CD4-positive, alpha-beta T cell (primary cell): ENCODE measurements around the gene C16orf96. TPM values are rescaled to one million over a fixed set of nuclear protein-coding genes. Genes with fewer than 3 reads are reported as not detected.

ENCODE experiments used
- ATAC-seq: fragments of 200-7000 bp; cut with Tn5 transposase; one replicate; pipeline ENCODE4 v1.10.0; 2022; ENCODE audit warnings: mild to moderate bottlenecking; ENCODE audit not compliant: poor library complexity
- CTCF ChIA-PET: fragments of 350-600 bp; sonication (Branson Sonifier 250); formaldehyde crosslinking; loops from one replicate; lab custom pipeline; 2021; ENCODE audit warnings: antibody characterized with exemption, inconsistent platforms; lab: Charles Lee
- POLR2A ChIA-PET: fragments of 350-600 bp; sonication (Branson Sonifier 250); formaldehyde crosslinking; loops from one replicate; lab custom pipeline; 2021; ENCODE audit warnings: antibody characterized with exemption, inconsistent platforms; lab: Charles Lee
- DNase-seq, 14 experiments: peaks; one replicate each; pipeline ENCODE4 v3.0.0-alpha.2; 2013 to 2020; ENCODE audit warnings: mixed read lengths in 2 of 14
- H3K27ac ChIP-seq, 2 donors: one replicate each; pipeline versions ENCODE4 v1.5.1 to v1.7.0; 2013; ENCODE audit warnings: low read length in 2 of 2, low read depth in 1 of 2, mild to moderate bottlenecking in 1 of 2
- H3K27me3 ChIP-seq, 2 experiments: 1 replicate in 1 of 2; 2 replicates in 1 of 2; pipeline versions ENCODE4 v1.6.1 to v1.7.0; 2013; ENCODE audit warnings: low read length in 2 of 2, control low read depth in 1 of 2, mild to moderate bottlenecking in 1 of 2, moderate library complexity in 1 of 2; ENCODE audit not compliant: insufficient read depth in 2 of 2, control insufficient read depth in 1 of 2
- H3K36me3 ChIP-seq: one replicate; pipeline ENCODE4 v1.6.1; 2013; ENCODE audit warnings: low read length, control low read depth; ENCODE audit not compliant: insufficient read depth
- H3K4me1 ChIP-seq: one replicate; pipeline ENCODE4 v1.6.1; 2013; ENCODE audit warnings: low read length, control low read depth; ENCODE audit not compliant: insufficient read depth
- H3K4me3 ChIP-seq: one replicate; pipeline ENCODE4 v1.5.1; 2013; ENCODE audit warnings: mild to moderate bottlenecking, low read length, moderate library complexity
- H3K9me3 ChIP-seq, 2 experiments: 1 replicate in 1 of 2; 2 replicates in 1 of 2; pipeline versions ENCODE4 v1.6.1 to v1.7.0; 2013; ENCODE audit warnings: low read length in 2 of 2, mild to moderate bottlenecking in 2 of 2, control low read depth in 1 of 2, moderate library complexity in 1 of 2; ENCODE audit not compliant: control insufficient read depth in 1 of 2, insufficient read depth in 1 of 2
- H3K27ac Mint-ChIP-seq: one replicate; pipeline ENCODE4 v1.8.0; 2020; ENCODE audit warnings: mixed read lengths
- H3K27me3 Mint-ChIP-seq: one replicate; pipeline ENCODE4 v1.8.0; 2021; ENCODE audit warnings: mixed read lengths
- H3K36me3 Mint-ChIP-seq: one replicate; pipeline ENCODE4 v1.8.0; 2021; ENCODE audit warnings: low read depth, mixed read lengths
- H3K4me1 Mint-ChIP-seq: one replicate; pipeline ENCODE4 v1.8.0; 2021; ENCODE audit warnings: low read depth, mixed read lengths
- H3K4me3 Mint-ChIP-seq: one replicate; pipeline ENCODE4 v1.8.0; 2020; ENCODE audit warnings: mild to moderate bottlenecking, mixed read lengths
- H3K9me3 Mint-ChIP-seq: one replicate; pipeline ENCODE4 v1.8.0; 2020; ENCODE audit warnings: mixed read lengths
- CTCF ChIP-seq: fragments of 200-600 bp; IDR thresholded peaks from one replicate; pipeline ENCODE4 v1.8.0; 2022; ENCODE audit warnings: antibody characterized with exemption, mild to moderate bottlenecking
- intact Hi-C, 2 experiments: fragments of 100-400 bp; cut with DNase I in 1 of 2; cut with micrococcal nuclease in 1 of 2; formaldehyde crosslinking; loops; one replicate each; pipeline versions ENCODE4 v1.15.1 to v1.9.0; 2023 to 2025; cut with DNase I, micrococcal nuclease
- total RNA-seq, 174 experiments: library from RNA in 2 of 174; stranded (reverse) in 2 of 174; gene quantifications; one replicate each; pipeline ENCODE4 v1.2.3 and lab custom pipeline; 2021 to 2026

Gene C16orf96
- total RNA-seq, 2 experiments from 2014 or later = 0.27 to 0.42 TPM

- peaks cover 33% of the 10 kb centered on the region for H3K4me1 Mint-ChIP-seq
- peaks cover 2% of the 10 kb centered on the region for H3K36me3 ChIP-seq
- peaks cover 15% of the 10 kb centered on the region for H3K36me3 Mint-ChIP-seq
- H3K4me3 Mint-ChIP-seq = peak overlapping the region; percentile 95
- POLR2A ChIA-PET = interaction anchor here (0.6 to 4.3 kb wide), 7 partner anchors 10 to 120 kb away, joined by 3 to 54 read pairs (median 7); partner anchors contain the start of genes CDIP1, NUDT16L1 and UBALD1
- H3K27me3 ChIP-seq = no peaks in the 10 kb centered on the region
- DNase-seq (no peak), ATAC-seq (no peak)
- peak overlapping the region; percentile 94 for H3K27ac Mint-ChIP-seq
- H3K9me3 Mint-ChIP-seq = no peaks in the 10 kb centered on the region
- H3K4me3 ChIP-seq = peak overlapping the region; percentile 85
- CTCF ChIA-PET = interaction anchor here (1.9 to 3.0 kb wide), 3 partner anchors 10 to 109 kb away, joined by 6 to 28 read pairs (median 10); partner anchors contain the start of genes ANKS3, DNAAF8 and UBALD1
- H3K9me3 ChIP-seq = no peaks in the 10 kb centered on the region
- no peaks in the 10 kb centered on the region for H3K27me3 Mint-ChIP-seq
- TF ChIP-seq CTCF = no peak
- H3K27ac ChIP-seq = peak overlapping the region; percentile 72 to 75
- peaks cover 29% of the 10 kb centered on the region for H3K4me1 ChIP-seq
- intact Hi-C loops = loop anchor here (2.0 kb wide), 3 partner anchors 25 to 141 kb away; partner anchors contain the start of genes NUDT16L1 (in 2 of the 2) and ZNF500 (in 1 of the 2)
Measured at GRCh38 chr16:4625560-4626159, 69.5 kb downstream of the C16orf96 start.

GRCh38 chr16:4626396-4626795, 70.3 kb downstream of the C16orf96 start:
- Mint-ChIP-seq H3K9me3 (no peaks in the 10 kb centered on the region), H3K27me3 (no peaks in the 10 kb centered on the region), H3K27ac (peak overlapping the region; percentile 94), H3K4me1 (peaks cover 38% of the 10 kb centered on the region), H3K4me3 (peak overlapping the region; percentile 95), H3K36me3 (peaks cover 20% of the 10 kb centered on the region)
- Histone ChIP-seq H3K9me3 (no peaks in the 10 kb centered on the region), H3K27ac (peak overlapping the region; percentile 4 to 72), H3K4me3 (peak overlapping the region; percentile 85), H3K36me3 (peaks cover 2% of the 10 kb centered on the region), H3K27me3 (no peaks in the 10 kb centered on the region), H3K4me1 (peaks cover 29% of the 10 kb centered on the region)
- POLR2A ChIA-PET = interaction anchor here (1.0 to 4.3 kb wide), 3 partner anchors 11 to 67 kb away, joined by 3 to 54 read pairs (median 15); partner anchors contain the start of genes NUDT16L1 and UBALD1
- DNase-seq = no peak
- intact Hi-C loops = no loop called here
- CTCF ChIA-PET = interaction anchor here (0.9 to 3.0 kb wide), 3 partner anchors 11 to 24 kb away, joined by 3 to 28 read pairs (median 4); partner anchors contain the start of gene UBALD1
- ATAC-seq = no peak
- no peak for TF ChIP-seq CTCF

GRCh38 chr16:4628283-4628682, 72.1 kb downstream of the C16orf96 start:
- ATAC-seq = no peak
- H3K4me1 Mint-ChIP-seq = peaks cover 40% of the 10 kb centered on the region
- POLR2A ChIA-PET = interaction anchor here (0.6 to 1.8 kb wide), 2 partner anchors 12 to 209 kb away, joined by 5 to 6 read pairs; no protein-coding TSS in a partner anchor
- no peaks in the 10 kb centered on the region for H3K27me3 Mint-ChIP-seq
- Histone ChIP-seq H3K36me3 (peaks cover 4% of the 10 kb centered on the region), H3K4me1 (peaks cover 29% of the 10 kb centered on the region), H3K4me3 (no peak overlapping the region), H3K9me3 (no peaks in the 10 kb centered on the region), H3K27ac (no peak overlapping the region), H3K27me3 (no peaks in the 10 kb centered on the region)
- intact Hi-C loops = no loop called here
- H3K27ac Mint-ChIP-seq = peak overlapping the region; percentile 14
- no peaks in the 10 kb centered on the region for H3K9me3 Mint-ChIP-seq
- H3K36me3 Mint-ChIP-seq = peaks cover 28% of the 10 kb centered on the region
- CTCF ChIA-PET = no interaction called here
- TF ChIP-seq CTCF = no peak
- peak overlapping the region; percentile 30 for H3K4me3 Mint-ChIP-seq
- DNase-seq = no peak
